ENCODE results near the gene NRP1.

NRP1 gene

GRCh38 chr10:33347211-33347610, 12.7 kb upstream of the NRP1 start:
- no peak for DNase-seq

- no peak for DNase-seq
Measured at GRCh38 chr10:33345236-33345635, 10.8 kb upstream of the NRP1 start.

- no peak for DNase-seq
Measured at GRCh38 chr10:33344676-33345075, 10.2 kb upstream of the NRP1 start.

GRCh38 chr10:33341637-33342036, 7.2 kb upstream of the NRP1 start:
- no peak for DNase-seq

GRCh38 chr10:33337326-33337957, 3.0 kb upstream of the NRP1 start:
- DNase-seq = no peak

GRCh38 chr10:33336582-33337325, 2.3 kb upstream of the NRP1 start:
- DNase-seq = no peak

- no peak for DNase-seq
Measured at GRCh38 chr10:33335801-33336581, 1.5 kb upstream of the NRP1 start.

DNA sequence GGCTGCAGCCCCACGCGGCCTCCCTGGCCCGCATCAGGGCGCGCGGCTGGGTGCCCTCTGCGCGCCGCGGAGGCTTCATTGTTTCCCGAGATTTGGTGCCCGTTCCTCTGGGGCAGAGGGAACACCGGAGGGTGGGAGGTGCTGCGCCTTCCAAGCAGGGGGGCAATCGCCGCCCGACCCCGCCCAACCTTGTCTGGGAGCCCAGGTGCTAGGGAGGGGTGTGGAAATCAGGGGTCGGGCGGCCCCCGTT, 1.0 kb upstream of the NRP1 start:
- DNase-seq = no peak

- DNase-seq = peak; percentile 53
Measured at GRCh38 chr10:33334805-33335550, 511 bp upstream of the NRP1 start.

- DNase-seq = no peak
Measured at GRCh38 chr10:33333260-33334101, 986 bp downstream of the NRP1 start.

DNA sequence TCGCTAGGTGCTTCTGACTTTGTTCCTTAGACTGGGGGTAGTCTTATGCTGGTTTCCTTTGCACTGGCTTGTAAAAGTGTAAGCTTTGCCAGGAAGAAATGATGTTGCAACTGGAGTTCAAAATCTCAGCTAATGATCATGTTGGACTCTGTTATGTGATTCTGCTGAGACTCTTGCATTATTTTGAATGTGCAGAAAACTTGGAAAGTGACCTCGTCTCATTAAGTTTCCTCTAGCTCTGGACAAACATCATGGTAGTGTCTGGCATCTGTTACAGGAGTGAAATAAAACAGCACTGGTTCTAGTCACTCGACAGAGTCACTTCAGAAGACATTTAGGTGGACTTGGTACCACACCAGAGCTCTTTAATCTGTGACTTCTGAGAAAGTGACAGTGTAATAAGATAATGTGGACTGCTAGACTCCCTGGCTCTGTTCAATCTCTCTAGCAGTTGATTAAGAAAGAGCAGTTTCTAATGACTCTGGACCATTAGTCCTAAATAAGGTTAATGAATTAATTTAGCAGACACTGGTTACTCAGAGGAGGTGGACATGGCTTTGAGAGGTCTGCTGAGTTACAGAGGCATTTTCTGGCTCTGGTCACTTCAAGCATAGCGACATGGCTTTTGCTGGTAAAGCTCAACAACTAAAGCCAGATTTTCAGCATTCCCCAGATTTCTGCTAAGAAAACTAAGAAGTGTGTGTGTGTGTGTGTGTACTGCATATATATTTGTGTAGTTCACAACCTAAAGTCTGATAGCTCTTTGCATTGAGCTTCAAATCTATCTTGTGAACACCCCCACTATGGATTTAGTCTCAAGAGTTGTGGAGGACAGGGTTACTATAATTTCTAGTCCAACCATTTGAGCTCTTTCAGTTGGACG, 2.0 kb downstream of the NRP1 start:
- DNase-seq = no peak

DNA sequence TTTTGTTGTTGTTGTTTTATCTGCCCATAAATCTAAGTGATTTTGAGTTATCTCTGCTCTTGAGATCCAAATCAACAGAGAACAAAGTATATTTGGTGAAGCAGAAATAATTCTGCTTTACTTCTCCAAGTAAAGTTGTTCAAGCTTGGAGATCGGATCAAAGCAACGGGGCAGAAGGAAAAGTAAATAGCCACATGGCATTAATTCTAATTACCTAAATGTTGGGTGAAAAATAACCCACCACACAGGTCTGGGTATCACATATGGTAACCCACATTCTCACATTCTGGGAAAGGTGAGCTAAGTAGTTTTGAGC, 3.1 kb downstream of the NRP1 start:
- no peak for DNase-seq

GRCh38 chr10:33330543-33331378, 3.7 kb downstream of the NRP1 start:
- peak; percentile 66 for DNase-seq

GRCh38 chr10:33329178-33329577, 5.3 kb downstream of the NRP1 start:
- no peak for DNase-seq

DNA sequence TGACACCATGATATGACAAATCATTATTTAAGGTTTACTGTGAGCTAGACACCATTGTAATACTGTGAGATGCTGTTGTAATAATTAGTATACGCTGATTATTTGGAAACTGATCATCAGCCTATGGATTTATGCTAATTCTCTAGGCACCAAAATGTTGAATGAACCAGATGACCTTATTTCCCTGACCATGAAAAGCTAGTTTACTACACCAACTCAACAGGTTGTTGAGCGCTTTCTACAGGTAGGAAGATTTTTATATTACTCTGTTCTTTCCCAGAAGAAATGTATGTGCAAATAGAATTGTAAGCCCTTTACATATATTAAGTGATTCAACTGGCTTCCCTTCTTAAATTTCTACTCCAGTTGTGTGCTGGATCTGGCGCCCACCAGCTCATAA, 6.2 kb downstream of the NRP1 start:
- no peak for DNase-seq

DNA sequence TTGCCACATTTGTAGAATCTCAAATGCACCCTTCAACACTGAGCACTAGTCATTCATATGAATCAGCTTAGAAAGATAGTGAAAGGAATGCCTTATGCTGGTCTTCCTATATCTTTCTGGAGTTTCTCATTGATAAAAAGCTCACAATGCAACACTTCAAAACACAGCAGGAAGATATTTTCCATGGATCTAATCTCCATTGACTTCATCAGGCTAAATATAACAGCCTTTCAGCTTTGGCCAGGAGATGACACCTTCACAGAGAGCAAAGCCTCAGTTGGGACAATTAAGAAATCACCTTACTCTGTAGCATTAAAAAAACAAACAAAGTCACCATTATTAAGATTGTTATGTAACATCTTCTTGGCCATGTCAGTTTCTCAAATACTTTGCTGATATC, 6.7 kb downstream of the NRP1 start:
- DNase-seq = peak; percentile 12

GRCh38 chr10:33326933-33327332, 7.5 kb downstream of the NRP1 start:
- no peak for DNase-seq

DNA sequence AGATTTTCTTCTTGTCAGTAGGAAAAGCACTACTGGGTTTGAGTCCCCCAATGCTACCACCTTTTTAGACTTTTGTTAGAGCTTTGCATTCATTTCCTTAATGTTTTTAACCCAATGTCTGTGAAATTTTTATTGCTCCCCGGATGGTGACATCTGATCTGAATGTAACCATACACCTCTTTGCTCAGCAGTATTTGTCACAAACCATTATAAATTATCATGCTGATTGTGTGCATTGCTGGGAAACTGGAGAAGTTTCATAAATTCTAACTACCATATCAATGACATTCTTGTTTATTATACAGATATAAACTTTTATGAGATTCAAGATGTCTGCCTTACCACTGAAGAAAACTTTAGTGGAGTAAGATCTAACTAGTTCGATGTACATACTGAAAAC, 8.5 kb downstream of the NRP1 start:
- DNase-seq = no peak

- no peak for DNase-seq
Measured at GRCh38 chr10:33323721-33324120, 10.7 kb downstream of the NRP1 start.

- DNase-seq = no peak
Measured at GRCh38 chr10:33321516-33321915, 13.0 kb downstream of the NRP1 start.

GRCh38 chr10:33320288-33320687, 14.2 kb downstream of the NRP1 start:
- DNase-seq = no peak

Data from NCI-H345 (cell line).